ENCODE measurements around the gene SRD5A1. TPM values are rescaled to one million over a fixed set of nuclear protein-coding genes. Genes with fewer than 3 reads are reported as not detected.
"Not testable (repeated sequence)": the region's sequence is repeated elsewhere in the genome, so short reads cannot be mapped to it uniquely, and the experiment has no call there.

The SRD5A1 gene
- total RNA-seq, 3 donors from 2014 or later (not counting 1 experiment from before 2014, with no cell fraction given): 6.5 to 11.0 (median 7.8) TPM

DNA sequence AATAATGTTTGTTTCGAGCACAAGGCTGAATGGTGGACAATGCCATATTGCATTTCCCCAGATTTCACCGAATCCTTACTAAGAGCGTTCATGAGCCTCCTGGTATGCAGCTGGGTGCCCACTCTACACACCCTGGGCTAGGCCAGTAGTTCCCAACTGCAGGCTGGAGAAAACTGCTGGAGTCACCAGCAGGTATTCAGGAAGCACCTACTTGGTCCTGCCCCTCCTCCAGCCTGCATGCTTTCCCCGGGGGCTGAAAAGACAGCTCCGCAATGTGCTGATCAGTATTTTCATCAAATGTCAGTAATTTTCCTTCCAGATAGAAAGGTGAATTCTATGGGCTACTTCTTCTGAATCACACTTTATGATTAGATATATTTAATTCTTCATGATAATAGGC is 34.4 kb downstream of the SRD5A1 start:
- H3K27me3 ChIP-seq (ENCODE audit: control insufficient read depth, insufficient read depth, low read length): no peaks in the 10 kb centered on the region
- no peak overlapping the region for H3K4me3 ChIP-seq (ENCODE audit: low read length)
- TF ChIP-seq, protein P1, sequence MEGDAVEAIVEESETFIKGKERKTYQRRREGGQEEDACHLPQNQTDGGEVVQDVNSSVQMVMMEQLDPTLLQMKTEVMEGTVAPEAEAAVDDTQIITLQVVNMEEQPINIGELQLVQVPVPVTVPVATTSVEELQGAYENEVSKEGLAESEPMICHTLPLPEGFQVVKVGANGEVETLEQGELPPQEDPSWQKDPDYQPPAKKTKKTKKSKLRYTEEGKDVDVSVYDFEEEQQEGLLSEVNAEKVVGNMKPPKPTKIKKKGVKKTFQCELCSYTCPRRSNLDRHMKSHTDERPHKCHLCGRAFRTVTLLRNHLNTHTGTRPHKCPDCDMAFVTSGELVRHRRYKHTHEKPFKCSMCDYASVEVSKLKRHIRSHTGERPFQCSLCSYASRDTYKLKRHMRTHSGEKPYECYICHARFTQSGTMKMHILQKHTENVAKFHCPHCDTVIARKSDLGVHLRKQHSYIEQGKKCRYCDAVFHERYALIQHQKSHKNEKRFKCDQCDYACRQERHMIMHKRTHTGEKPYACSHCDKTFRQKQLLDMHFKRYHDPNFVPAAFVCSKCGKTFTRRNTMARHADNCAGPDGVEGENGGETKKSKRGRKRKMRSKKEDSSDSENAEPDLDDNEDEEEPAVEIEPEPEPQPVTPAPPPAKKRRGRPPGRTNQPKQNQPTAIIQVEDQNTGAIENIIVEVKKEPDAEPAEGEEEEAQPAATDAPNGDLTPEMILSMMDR (IDR thresholded peaks at IDR 0.05): no peak
- 98% methylated on average over 5 of the region's 5 CpGs for WGBS (ENCODE audit: insufficient coverage)
- no peaks in the 10 kb centered on the region for H3K9me3 ChIP-seq (ENCODE audit: control insufficient read depth, insufficient read depth, low read length)
- Mint-ChIP-seq H3K36me3 (no peaks in the 10 kb centered on the region), H3K4me3 (no peak overlapping the region), H3K9me3 (no peaks in the 10 kb centered on the region), H3K27me3 (ENCODE audit: low read depth in 2 of 2) (no peaks in the 10 kb centered on the region), H3K27ac (no peak overlapping the region), H3K4me1 (no peaks in the 10 kb centered on the region)
- DNase-seq (no peak), ATAC-seq (no peak)
- H3K27ac ChIP-seq (ENCODE audit: low read length): no peak overlapping the region
- intact Hi-C loops (cut with micrococcal nuclease): no loop called here
- no peaks in the 10 kb centered on the region for H3K36me3 ChIP-seq (ENCODE audit: control insufficient read depth, insufficient read depth, low read length)
- H3K4me1 ChIP-seq (ENCODE audit: control insufficient read depth, insufficient read depth, low read length): no peaks in the 10 kb centered on the region

DNA sequence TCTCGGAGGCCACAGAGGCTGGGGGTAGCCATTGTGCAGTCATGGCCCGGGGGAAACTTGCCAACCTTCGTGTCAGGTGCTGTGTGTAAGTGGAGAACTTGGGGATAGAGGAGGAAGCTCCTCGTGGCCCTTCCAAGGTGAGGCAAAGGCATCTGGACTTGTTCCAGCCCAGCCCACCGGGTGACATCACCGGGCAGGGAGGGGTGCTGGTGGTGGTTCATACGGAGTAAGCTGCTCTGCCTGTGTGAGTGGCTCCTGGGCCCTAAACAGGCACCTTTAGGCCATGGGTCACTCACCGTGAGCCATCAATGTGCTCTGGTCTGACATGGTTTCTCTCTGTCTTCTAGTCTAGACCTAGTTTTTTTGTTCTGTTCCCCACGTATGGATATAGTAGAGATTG is 35.5 kb downstream of the SRD5A1 start:
- WGBS (ENCODE audit: insufficient coverage): 94% methylated on average over 8 of the region's 9 CpGs
- ATAC-seq; H3K9me3 ChIP-seq (ENCODE audit: control insufficient read depth, insufficient read depth, low read length); H3K36me3 ChIP-seq (ENCODE audit: control insufficient read depth, insufficient read depth, low read length); H3K4me1 ChIP-seq (ENCODE audit: control insufficient read depth, insufficient read depth, low read length); H3K9me3 Mint-ChIP-seq; H3K27me3 Mint-ChIP-seq (ENCODE audit: low read depth in 2 of 2); H3K4me3 Mint-ChIP-seq; H3K27ac Mint-ChIP-seq; H3K36me3 Mint-ChIP-seq; H3K27me3 ChIP-seq (ENCODE audit: control insufficient read depth, insufficient read depth, low read length); DNase-seq; H3K4me1 Mint-ChIP-seq; H3K4me3 ChIP-seq (ENCODE audit: low read length); intact Hi-C loops (cut with micrococcal nuclease); H3K27ac ChIP-seq (ENCODE audit: low read length): not testable (repeated sequence)

DNA sequence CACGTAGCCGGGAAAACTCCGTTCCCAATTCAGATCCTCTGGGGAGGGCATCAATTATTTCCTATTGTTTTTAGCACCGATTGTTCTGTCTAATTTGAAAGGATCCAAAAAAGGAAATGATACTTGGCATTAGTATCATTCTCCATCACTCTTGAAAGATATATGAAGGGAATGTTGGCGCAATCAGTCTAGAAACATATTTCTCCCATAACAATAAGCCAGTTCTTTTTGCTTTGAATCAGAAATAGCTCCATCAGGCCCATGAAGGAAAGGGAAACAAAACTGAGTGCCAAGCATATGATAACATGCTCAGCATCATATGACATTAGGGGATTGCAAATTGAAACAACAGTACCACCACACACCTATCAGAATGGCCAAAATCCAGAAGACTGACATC is 39.8 kb downstream of the SRD5A1 start:
- no peaks in the 10 kb centered on the region for H3K36me3 ChIP-seq (ENCODE audit: control insufficient read depth, insufficient read depth, low read length)
- intact Hi-C loops (cut with micrococcal nuclease): no loop called here
- WGBS (ENCODE audit: insufficient coverage): 100% methylated on average over 4 of the region's 5 CpGs
- H3K4me1 ChIP-seq (ENCODE audit: control insufficient read depth, insufficient read depth, low read length): no peaks in the 10 kb centered on the region
- Mint-ChIP-seq H3K4me3 (no peak overlapping the region), H3K36me3 (no peaks in the 10 kb centered on the region), H3K9me3 (peaks cover 0 to 2% of the 10 kb centered on the region in 2 donors), H3K27ac (no peak overlapping the region), H3K4me1 (no peaks in the 10 kb centered on the region), H3K27me3 (ENCODE audit: low read depth in 2 of 2) (no peaks in the 10 kb centered on the region)
- no peak overlapping the region for H3K4me3 ChIP-seq (ENCODE audit: low read length)
- no peaks in the 10 kb centered on the region for H3K9me3 ChIP-seq (ENCODE audit: control insufficient read depth, insufficient read depth, low read length)
- DNase-seq (no peak), ATAC-seq (no peak)
- TF ChIP-seq, protein P1 (IDR thresholded peaks at IDR 0.05): no peak
- no peak overlapping the region for H3K27ac ChIP-seq (ENCODE audit: low read length)
- H3K27me3 ChIP-seq (ENCODE audit: control insufficient read depth, insufficient read depth, low read length): no peaks in the 10 kb centered on the region

DNA sequence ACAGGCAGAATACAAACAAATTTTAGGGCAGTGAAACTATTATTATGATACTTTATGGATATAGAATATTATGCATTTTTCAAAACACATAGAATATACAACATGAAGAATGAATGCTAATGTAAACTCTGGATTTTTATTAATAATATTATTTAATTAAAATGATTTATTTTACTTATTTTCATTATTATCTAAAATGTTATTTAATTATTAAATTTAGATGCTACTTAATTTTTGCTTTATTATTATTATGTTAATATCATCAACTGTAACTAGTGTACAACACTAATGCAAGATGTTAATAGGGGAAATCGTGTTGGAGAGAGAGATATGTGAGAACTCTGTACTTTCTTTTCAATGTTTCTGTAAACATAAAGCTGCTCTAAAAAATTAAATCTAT is 40.7 kb downstream of the SRD5A1 start:
- Mint-ChIP-seq H3K27me3 (ENCODE audit: low read depth in 2 of 2) (peaks cover 0 to 5% of the 10 kb centered on the region in 2 donors), H3K27ac (no peak overlapping the region), H3K36me3 (no peaks in the 10 kb centered on the region)

More for the DNA sequence above, 40.7 kb downstream of the SRD5A1 start:
- H3K4me3 Mint-ChIP-seq: no peak overlapping the region
- Histone ChIP-seq H3K4me1 (ENCODE audit: control insufficient read depth, insufficient read depth, low read length) (no peaks in the 10 kb centered on the region), H3K36me3 (ENCODE audit: control insufficient read depth, insufficient read depth, low read length) (no peaks in the 10 kb centered on the region), H3K9me3 (ENCODE audit: control insufficient read depth, insufficient read depth, low read length) (no peaks in the 10 kb centered on the region), H3K27ac (ENCODE audit: low read length) (no peak overlapping the region), H3K27me3 (ENCODE audit: control insufficient read depth, insufficient read depth, low read length) (no peaks in the 10 kb centered on the region), H3K4me3 (ENCODE audit: low read length) (no peak overlapping the region)
- intact Hi-C loops (cut with micrococcal nuclease): no loop called here
- WGBS (ENCODE audit: insufficient coverage): no CpG with 5 or more reads among the region's 1 CpG
- no peak for DNase-seq
- peaks cover 0 to 2% of the 10 kb centered on the region in 2 donors for H3K9me3 Mint-ChIP-seq
- TF ChIP-seq, protein P1 (IDR thresholded peaks at IDR 0.05): no peak
- H3K4me1 Mint-ChIP-seq: no peaks in the 10 kb centered on the region
- ATAC-seq: no peak
